ENCODE data around the gene TUBGCP2.
"Not testable (repeated sequence)": the region's sequence is repeated elsewhere in the genome, so short reads cannot be mapped to it uniquely, and the experiment has no call there.

Gene TUBGCP2

GRCh38 chr10:133324857-133325260 lies 16.2 kb upstream of the TUBGCP2 start:
- DNase-seq, result no peak

GRCh38 chr10:133324198-133324792 lies 15.6 kb upstream of the TUBGCP2 start:
- DNase-seq, result peak; percentile 20

- not testable (repeated sequence) for DNase-seq
These were observed 13.5 kb upstream of the TUBGCP2 start for GRCh38 chr10:133322064-133322709.

GRCh38 chr10:133320852-133321422 lies 12.3 kb upstream of the TUBGCP2 start:
- not testable (repeated sequence) for DNase-seq

GRCh38 chr10:133318494-133319127 lies 9.9 kb upstream of the TUBGCP2 start:
- DNase-seq, result peak; percentile 32

- no peak for DNase-seq
These were observed 8.1 kb upstream of the TUBGCP2 start for GRCh38 chr10:133316732-133317131.

- no peak for DNase-seq
These were observed 7.6 kb upstream of the TUBGCP2 start for GRCh38 chr10:133316266-133316665.

GRCh38 chr10:133315847-133316246 lies 7.2 kb upstream of the TUBGCP2 start:
- DNase-seq, result no peak

- DNase-seq, result no peak
These were observed 6.2 kb upstream of the TUBGCP2 start for GRCh38 chr10:133314911-133315310.

GRCh38 chr10:133313192-133313591 lies 4.5 kb upstream of the TUBGCP2 start:
- DNase-seq, result no peak

GRCh38 chr10:133312769-133313145 lies 4.1 kb upstream of the TUBGCP2 start:
- no peak for DNase-seq

GRCh38 chr10:133312016-133312768 lies 3.5 kb upstream of the TUBGCP2 start:
- no peak for DNase-seq

GRCh38 chr10:133311570-133311969 lies 2.9 kb upstream of the TUBGCP2 start:
- no peak for DNase-seq

GRCh38 chr10:133310789-133311188 lies 2.1 kb upstream of the TUBGCP2 start:
- no peak for DNase-seq

GRCh38 chr10:133310399-133310755 lies 1.7 kb upstream of the TUBGCP2 start:
- no peak for DNase-seq

GRCh38 chr10:133309720-133310398 lies 1.2 kb upstream of the TUBGCP2 start:
- no peak for DNase-seq

GRCh38 chr10:133309100-133309719 lies 538 bp upstream of the TUBGCP2 start:
- DNase-seq, result peak; percentile 54

GRCh38 chr10:133307776-133308420 lies 774 bp downstream of the TUBGCP2 start:
- peak; percentile 74 for DNase-seq

GRCh38 chr10:133306941-133307379 lies 1.7 kb downstream of the TUBGCP2 start:
- no peak for DNase-seq

GRCh38 chr10:133306097-133306476 lies 2.6 kb downstream of the TUBGCP2 start:
- DNase-seq, result no peak

GRCh38 chr10:133303206-133303605 lies 5.5 kb downstream of the TUBGCP2 start:
- no peak for DNase-seq

- DNase-seq, result no peak
These were observed 6.4 kb downstream of the TUBGCP2 start for GRCh38 chr10:133302230-133302629.

Measured in RPMI8226 (cell line).